Measurements from ENCODE around the gene GPR22. TPM values are rescaled to one million over a fixed set of nuclear protein-coding genes. Genes with fewer than 3 reads are reported as not detected.

GPR22 gene
- total RNA-seq, 2 donors from 2014 or later, result 0.13 TPM; not detected in 1

DNA sequence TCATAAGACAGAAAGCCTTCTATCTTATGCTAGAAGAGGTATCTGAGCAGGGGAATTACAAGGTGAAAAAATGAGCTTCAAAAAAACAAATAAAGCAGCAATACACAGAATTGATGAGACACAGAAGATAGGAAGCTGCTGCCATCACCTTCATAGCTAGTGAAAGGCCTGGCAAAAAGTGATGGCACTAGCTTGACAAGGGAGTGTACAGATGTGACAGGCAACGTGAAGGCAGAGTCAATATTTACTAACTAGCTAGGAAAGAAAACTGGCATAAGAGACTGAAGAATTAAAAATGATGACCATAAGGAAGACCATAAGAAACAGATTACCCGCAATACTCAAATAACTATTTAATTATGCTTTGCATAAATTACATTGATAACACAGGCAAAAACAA lies 9.4 kb downstream of the GPR22 start:
- Histone ChIP-seq H3K36me3 (no peaks in the 10 kb centered on the region), H3K27ac (no peak overlapping the region), H3K4me1 (no peaks in the 10 kb centered on the region), H3K9me3 (no peaks in the 10 kb centered on the region), H3K4me3 (no peak overlapping the region), H3K9ac (ENCODE audit: low read depth in 2 of 2, low read length in 2 of 2) (no peak overlapping the region), H3K27me3 (no peaks in the 10 kb centered on the region)
- intact Hi-C loops (cut with DNase I), result no loop called here
- DNase-seq, result no peak
- TF ChIP-seq, protein P1, sequence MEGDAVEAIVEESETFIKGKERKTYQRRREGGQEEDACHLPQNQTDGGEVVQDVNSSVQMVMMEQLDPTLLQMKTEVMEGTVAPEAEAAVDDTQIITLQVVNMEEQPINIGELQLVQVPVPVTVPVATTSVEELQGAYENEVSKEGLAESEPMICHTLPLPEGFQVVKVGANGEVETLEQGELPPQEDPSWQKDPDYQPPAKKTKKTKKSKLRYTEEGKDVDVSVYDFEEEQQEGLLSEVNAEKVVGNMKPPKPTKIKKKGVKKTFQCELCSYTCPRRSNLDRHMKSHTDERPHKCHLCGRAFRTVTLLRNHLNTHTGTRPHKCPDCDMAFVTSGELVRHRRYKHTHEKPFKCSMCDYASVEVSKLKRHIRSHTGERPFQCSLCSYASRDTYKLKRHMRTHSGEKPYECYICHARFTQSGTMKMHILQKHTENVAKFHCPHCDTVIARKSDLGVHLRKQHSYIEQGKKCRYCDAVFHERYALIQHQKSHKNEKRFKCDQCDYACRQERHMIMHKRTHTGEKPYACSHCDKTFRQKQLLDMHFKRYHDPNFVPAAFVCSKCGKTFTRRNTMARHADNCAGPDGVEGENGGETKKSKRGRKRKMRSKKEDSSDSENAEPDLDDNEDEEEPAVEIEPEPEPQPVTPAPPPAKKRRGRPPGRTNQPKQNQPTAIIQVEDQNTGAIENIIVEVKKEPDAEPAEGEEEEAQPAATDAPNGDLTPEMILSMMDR (IDR thresholded peaks at IDR 0.05), result no peak

DNA sequence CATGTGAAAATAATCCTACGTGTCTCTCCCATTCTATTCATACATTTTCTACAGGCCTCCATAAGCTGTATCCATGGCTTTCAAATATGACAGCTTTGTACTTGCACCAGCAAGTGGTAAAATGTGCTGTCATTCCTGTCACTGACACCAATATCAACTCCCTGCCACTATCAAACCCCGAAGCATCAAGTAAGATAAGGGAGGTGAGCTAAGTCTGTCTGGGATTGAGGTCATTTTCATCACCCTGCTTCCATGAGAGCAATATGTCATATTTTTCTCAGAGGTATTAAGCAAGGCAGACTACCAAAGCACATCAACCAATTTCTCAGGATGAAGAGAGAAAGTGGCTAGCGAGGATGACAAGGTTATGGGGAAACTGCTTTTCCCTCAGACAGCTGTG lies 11.1 kb downstream of the GPR22 start:
- H3K9ac ChIP-seq (ENCODE audit: low read depth in 2 of 2, low read length in 2 of 2), result no peak overlapping the region
- no peak overlapping the region for H3K4me3 ChIP-seq
- no peaks in the 10 kb centered on the region for H3K4me1 ChIP-seq
- H3K27ac ChIP-seq, result no peak overlapping the region
- no peak for DNase-seq
- no peaks in the 10 kb centered on the region for H3K36me3 ChIP-seq
- intact Hi-C loops (cut with DNase I), result no loop called here
- no peaks in the 10 kb centered on the region for H3K27me3 ChIP-seq
- TF ChIP-seq, protein P1 (IDR thresholded peaks at IDR 0.05), result no peak
- no peaks in the 10 kb centered on the region for H3K9me3 ChIP-seq

DNA sequence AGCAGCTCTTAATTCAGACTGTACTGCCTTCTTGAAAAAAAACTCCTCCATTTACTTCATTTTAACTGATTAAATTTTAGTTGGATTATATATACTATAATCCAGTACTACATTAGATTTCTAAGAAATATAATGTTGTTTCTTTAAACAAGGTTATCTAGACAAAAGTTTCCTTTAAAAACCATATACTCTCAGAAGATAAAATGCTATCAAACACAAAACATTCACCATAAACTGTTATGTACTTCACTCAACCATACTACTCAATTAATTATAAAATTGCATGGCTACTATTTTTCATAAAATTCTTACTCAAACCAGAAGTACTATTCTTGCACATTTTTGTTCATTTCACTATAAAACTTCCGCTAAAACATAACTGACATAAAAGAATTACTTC lies 12.7 kb downstream of the GPR22 start:
- H3K36me3 ChIP-seq, result no peaks in the 10 kb centered on the region
- H3K9ac ChIP-seq (ENCODE audit: low read depth in 2 of 2, low read length in 2 of 2), result no peak overlapping the region
- H3K4me3 ChIP-seq, result no peak overlapping the region
- no peak for DNase-seq
- H3K27me3 ChIP-seq, result no peaks in the 10 kb centered on the region
- no peaks in the 10 kb centered on the region for H3K9me3 ChIP-seq
- no peak overlapping the region for H3K27ac ChIP-seq
- no peaks in the 10 kb centered on the region for H3K4me1 ChIP-seq
- TF ChIP-seq, protein P1 (IDR thresholded peaks at IDR 0.05), result no peak
- intact Hi-C loops (cut with DNase I), result no loop called here

DNA sequence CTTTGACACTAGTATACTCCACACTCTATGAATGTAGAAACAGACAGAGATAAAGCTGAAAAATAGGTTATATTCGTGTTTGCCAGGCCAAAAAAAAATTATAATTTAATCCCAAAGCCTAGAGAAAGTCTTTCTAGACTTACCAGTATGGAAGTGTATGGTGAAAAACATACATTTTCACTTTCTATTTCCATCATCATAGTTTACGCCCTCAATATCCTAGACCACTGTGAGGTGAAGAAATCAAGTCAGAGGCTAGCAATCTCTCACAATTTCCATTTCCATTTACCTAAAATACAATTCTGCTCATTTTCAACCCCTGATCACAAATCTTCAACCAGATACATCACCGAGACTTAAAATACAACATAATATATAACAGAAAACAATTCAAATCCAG lies 16.2 kb downstream of the GPR22 start:
- TF ChIP-seq, protein P1 (IDR thresholded peaks at IDR 0.05), result no peak
- Histone ChIP-seq H3K27ac (no peak overlapping the region), H3K36me3 (no peaks in the 10 kb centered on the region), H3K4me3 (no peak overlapping the region), H3K4me1 (no peaks in the 10 kb centered on the region), H3K9ac (ENCODE audit: low read depth in 2 of 2, low read length in 2 of 2) (no peak overlapping the region), H3K9me3 (no peaks in the 10 kb centered on the region), H3K27me3 (no peaks in the 10 kb centered on the region)
- intact Hi-C loops (cut with DNase I), result no loop called here
- no peak for DNase-seq

DNA sequence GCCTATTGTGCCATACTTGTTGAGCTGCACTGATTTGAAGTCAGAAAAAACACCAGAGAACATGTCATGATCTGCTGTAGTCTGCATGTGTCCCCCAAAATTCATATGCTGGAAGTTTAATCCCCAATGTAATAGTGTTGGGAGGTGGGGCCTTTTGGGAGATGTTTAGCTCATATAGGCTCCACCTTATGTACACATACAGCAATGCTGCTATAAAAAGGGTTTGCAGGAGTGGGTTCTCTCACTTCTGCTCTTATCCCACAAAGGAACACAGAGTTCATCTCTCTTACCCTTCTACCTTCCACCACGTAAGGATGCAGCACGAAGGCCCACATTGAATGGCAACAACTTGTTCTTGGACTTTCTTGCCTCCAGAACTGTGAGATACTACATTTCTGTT lies 23.0 kb downstream of the GPR22 start:
- TF ChIP-seq, protein P1 (IDR thresholded peaks at IDR 0.05), result no peak
- H3K9ac ChIP-seq (ENCODE audit: low read depth in 2 of 2, low read length in 2 of 2), result no peak overlapping the region
- no peaks in the 10 kb centered on the region for H3K4me1 ChIP-seq
- no peaks in the 10 kb centered on the region for H3K27me3 ChIP-seq
- DNase-seq, result no peak
- no peaks in the 10 kb centered on the region for H3K36me3 ChIP-seq
- H3K27ac ChIP-seq, result no peak overlapping the region
- H3K4me3 ChIP-seq, result no peak overlapping the region
- H3K9me3 ChIP-seq, result no peaks in the 10 kb centered on the region
- intact Hi-C loops (cut with DNase I), result no loop called here

DNA sequence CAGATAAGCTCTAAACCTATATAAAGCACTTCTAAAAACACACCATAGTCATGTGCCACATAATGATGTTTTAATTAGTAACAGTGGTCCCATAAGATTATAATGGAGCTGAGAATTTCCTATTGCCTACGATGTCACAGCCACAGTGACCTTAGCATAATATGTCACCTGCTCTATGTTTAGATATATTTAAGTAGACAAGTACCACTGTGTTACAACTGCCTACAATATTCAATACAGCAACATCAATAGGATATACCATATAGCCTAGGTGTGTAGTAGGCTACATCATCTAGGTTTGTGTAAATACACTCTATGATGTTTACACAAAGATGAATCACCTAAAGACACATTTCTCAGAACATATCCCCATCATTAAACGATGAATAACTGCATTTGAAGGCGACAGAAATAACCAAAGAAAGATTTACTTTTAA lies 24.5 kb downstream of the GPR22 start:
- no peak overlapping the region for H3K4me3 ChIP-seq
- peak overlapping the region; percentile 15 for H3K27ac ChIP-seq
- intact Hi-C loops (cut with DNase I), result no loop called here
- no peak for DNase-seq
- no peaks in the 10 kb centered on the region for H3K27me3 ChIP-seq
- TF ChIP-seq, protein P1 (IDR thresholded peaks at IDR 0.05), result no peak
- H3K9ac ChIP-seq (ENCODE audit: low read depth in 2 of 2, low read length in 2 of 2), result no peak overlapping the region
- no peaks in the 10 kb centered on the region for H3K4me1 ChIP-seq
- H3K36me3 ChIP-seq, result no peaks in the 10 kb centered on the region
- no peaks in the 10 kb centered on the region for H3K9me3 ChIP-seq

Data from colonic mucosa (tissue), 4 donors.